NCI-H524 treated with DMSO at 0.1 percent for 48 hours (cell line): ENCODE data around the gene SLC5A10.
"Not testable (repeated sequence)": the region's sequence is repeated elsewhere in the genome, so short reads cannot be mapped to it uniquely, and the experiment has no call there.

Experiments used
- DNase-seq: peaks from one replicate; lab custom pipeline; 2025; lab: John Stamatoyannopoulos, UW

The SLC5A10 gene

DNA sequence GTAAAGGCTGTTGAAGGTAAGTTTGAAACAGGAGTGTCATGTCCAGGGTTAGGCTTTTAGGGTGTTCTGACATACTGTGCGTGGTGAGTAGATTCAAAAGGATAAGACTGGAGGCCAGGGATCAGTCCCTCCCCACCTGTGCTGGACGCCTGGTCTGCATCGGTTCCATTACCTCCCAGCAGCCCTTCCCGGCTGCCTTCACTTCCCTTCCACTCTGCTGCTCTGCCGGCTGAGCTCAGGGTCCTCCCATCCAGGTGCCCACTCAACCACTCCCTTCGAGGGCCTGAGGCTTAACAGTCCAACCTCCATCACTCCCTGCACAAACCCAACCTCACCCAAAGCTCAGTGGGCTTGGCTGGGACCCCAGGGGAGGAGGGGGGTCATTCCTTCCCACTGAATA, 4.1 kb upstream of the SLC5A10 start:
- DNase-seq, result no peak

DNA sequence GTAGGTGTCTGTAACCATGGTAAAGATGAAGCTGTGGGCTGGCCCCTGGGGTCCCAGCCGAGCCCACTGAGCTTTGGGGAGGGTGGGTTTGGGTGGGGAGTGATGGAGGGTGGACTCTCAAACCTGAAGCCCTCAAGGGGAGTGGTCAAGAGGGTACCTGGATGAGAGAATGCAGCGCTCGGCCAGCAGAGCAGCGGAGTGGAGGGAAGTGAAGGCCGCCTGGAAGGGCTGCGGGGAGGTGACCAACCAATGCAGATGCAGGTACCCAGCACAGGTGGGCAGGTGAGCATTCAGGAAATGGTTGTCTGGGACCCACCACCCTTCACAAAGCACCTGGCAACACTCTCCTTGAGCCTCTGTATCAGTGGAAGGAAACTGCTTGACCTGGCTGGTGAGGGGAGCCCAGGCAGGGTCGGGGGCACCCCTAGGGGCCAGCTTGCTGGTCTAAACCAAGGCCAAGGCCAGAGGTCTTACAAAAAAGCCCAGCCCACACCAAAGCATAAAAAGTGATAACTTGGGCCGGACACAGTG, 3.4 kb upstream of the SLC5A10 start:
- DNase-seq, result no peak

DNA sequence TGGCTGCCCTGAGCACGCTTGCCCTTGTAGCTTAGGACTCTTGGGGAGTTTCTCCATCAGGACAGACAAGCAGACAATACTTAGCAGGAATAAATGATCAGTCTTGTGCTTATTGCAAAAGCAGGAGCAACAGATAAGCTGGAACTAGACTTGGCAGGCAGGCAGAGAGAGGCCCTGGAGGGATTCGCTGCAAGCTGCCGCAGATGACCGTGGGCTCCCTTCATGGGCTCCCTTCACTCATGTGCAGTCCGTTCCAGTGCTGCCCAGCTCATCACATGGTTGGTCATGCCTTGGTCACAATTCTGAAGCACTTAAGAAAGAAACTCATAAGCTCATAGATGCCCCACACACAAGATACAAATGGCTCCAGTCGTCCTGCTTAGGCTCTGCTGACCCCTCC, 2.4 kb upstream of the SLC5A10 start:
- DNase-seq, result no peak

DNA sequence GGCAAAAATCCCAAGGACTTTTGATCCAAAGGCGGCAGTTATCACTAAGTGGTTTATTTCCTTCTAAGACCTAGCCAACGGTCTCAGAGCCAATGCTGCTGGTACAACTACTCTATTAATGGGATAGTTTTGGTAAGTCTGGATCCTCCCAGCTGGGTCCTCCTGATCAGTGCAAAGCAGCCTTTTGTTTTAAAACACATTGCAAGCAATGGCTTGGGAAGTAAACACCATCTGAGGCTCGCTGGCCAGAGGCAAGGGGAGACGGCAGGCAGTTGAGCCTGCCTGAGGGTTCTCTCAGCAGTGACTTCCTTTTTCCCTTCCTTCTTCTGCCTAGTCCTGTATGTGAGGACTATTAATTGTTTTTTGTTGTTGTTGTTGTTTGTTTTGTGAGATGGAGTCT, 1.6 kb upstream of the SLC5A10 start:
- DNase-seq, result no peak

DNA sequence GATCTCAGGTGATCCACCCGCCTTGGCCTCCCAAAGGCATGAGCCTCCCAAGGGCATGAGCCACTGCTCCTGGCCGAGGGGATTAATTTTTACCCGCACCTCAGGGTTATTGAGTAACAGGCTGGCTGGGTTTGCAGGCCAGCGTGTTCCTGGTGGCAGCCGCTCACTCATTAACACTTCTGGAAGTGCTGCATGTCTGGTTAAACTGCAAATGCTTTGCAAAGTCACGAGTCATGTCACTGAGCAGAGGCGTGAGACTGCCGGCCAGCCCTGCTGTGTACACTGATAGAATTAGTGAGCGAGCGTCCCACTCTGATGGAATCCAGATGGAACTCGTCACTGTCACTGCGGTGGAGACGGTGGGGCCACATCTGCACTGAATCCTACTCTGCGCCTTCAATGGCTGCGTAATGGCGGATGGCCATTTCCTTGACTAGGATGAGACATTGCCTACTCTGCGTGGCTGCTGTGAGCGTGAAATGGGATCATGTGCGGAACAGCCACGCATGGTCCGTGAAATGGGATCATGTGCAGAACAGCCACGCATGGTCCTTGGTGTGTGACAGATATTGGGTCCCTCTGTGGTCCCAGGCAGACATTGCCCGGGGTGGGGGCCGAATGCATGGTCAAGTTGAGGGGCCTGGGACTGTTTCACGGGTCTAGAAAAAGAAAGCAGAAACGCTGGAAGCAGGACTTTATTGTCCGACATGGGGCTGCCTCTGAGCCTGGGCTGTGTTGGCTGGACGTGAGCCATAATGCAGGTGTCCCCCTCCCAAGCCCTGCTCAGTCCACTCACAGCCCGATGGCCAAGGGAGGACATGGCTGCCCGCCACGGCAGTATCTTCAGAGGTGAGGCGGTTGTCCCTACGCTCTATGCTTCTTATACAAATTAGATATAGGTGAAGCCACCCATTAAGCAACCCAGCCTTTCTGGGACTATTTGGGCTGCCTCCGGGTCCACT, 740 bp upstream of the SLC5A10 start:
- DNase-seq, result no peak

DNA sequence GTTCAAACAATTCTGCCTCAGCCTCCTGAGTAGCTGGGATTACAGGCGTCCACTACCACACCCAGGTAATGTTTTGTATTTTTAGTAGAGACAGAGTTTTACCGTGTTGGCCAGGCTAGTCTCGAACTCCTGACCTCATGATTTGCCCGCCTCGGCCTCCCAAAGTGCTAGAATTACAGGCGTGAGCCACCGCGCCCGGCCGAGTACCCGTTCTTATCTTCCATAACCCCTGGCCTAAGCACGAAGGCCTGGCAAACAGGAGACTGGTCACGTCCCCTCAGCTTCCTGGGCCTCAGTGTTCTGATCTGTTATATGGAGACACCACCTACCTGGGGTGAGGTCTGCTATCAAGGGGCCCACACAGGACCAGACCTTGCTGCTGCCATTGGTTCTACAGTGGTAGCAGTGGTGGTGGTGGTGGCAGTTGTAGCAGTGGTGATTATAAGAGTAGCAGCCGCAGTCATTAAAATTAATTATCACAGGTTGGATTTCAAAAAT, 1.3 kb downstream of the SLC5A10 start:
- DNase-seq, result no peak

DNA sequence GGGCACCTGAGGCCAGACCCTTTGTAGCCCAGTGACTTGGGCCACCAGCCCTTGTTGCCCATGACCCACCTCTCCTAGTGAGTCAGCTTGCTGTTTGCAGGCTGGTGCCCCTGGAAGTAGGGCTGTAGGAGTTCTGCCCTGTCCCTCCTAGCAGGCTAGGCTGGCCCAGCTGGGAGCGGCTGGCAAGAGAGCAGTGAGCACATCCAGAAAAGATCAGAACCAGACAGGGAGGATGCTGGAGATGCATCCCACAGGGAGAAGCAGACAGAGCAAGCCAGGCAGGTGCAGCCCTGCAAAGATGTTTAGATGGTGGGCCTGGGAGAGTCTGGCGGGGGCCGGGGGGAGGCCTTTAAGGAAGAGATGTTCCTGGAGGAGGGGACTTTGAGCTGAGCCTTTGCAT, 2.4 kb downstream of the SLC5A10 start:
- no peak for DNase-seq

DNA sequence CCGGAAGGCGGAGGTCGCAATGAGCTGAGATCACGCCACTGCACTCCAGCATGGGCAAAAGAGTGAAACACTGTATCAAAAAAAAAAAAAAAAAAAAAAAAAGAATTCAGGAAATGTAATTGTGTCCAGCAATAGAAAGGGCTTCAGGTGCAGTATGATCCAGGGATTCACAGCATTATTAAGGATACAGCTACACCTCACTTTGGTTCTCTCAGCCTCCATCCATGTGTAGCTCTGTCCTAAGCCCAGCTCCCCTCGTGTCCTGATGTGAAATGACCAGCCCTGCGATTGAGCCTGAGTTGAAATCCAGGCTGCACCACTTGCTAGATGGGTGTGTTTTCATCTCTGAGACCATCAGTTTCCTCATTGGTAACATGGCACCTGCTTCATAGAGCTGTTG, 3.0 kb downstream of the SLC5A10 start:
- DNase-seq, result no peak

DNA sequence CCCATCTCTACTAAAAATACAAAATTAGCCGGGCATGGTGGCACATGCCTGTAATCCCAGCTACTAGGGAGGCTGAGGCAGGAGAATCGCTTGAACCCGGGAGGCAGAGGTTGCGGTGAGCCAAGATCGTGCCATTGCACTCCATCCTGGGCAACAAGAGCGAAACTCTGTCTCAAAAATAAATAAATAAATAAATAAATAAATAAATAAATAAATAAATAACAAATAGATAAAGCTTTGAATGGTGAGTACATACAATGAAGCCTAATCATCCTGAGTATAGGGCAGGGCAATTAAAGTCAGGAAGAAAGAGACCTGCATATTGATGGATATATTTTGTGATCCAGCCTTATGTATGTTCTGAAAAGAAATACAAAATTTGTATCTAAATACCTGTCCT, 4.1 kb downstream of the SLC5A10 start:
- DNase-seq, result not testable (repeated sequence)

DNA sequence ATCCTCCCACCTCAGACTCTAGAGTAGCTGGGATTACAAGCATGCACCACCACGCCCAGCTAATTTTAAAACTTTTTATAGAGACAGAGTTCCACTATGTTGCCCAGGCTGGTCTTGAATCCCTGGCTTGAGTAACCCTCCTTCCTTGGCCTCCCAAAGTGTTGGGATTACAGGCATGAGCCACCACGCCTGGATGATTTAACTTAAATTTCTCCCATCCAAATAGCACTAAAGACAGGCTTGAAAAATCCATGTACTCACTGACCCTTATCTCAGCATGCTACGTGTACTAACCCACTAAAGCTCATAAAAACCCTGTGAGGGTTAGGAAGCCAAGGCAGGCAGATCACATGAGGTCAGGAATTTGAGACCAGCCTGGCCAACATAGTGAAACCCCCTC, 4.6 kb downstream of the SLC5A10 start:
- no peak for DNase-seq

DNA sequence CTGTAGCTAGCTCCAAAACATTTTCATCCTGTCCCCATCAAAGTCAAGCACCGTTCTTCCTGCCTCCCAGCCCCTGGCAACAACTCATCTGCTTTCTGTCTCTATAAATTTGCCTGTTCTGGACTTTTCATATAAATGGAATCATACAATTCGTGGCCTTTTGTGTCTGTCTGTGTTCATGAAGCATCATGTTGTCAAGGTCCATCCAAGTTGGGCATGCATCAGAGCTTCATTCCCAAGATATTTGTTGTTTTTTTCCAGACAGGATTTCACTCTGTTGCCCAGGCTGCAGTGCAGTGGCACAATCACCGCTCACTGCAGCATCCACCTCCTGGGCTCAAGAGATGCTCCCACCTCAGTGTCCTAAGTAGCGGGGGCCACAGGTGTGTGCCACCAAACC, 5.9 kb downstream of the SLC5A10 start:
- DNase-seq, result no peak

DNA sequence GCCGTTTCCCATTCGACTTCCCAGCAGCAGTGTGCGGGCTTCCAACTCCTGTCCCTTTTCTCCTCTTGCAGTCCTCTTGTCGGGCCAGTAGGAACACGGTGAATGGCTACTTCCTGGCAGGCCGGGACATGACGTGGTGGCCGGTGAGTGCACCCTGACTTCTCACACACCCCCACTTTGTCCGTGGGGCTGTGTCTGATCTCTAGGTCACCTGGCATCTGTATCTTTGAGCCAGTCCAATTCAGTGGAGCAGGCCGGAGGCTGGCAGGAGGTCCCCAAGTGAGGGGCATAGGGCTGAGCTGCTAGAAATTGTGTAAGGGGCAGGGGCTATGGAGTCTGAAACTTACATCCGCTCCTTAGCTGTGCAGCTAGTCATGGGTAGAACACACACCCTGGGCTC, 6.6 kb downstream of the SLC5A10 start:
- DNase-seq, result no peak

DNA sequence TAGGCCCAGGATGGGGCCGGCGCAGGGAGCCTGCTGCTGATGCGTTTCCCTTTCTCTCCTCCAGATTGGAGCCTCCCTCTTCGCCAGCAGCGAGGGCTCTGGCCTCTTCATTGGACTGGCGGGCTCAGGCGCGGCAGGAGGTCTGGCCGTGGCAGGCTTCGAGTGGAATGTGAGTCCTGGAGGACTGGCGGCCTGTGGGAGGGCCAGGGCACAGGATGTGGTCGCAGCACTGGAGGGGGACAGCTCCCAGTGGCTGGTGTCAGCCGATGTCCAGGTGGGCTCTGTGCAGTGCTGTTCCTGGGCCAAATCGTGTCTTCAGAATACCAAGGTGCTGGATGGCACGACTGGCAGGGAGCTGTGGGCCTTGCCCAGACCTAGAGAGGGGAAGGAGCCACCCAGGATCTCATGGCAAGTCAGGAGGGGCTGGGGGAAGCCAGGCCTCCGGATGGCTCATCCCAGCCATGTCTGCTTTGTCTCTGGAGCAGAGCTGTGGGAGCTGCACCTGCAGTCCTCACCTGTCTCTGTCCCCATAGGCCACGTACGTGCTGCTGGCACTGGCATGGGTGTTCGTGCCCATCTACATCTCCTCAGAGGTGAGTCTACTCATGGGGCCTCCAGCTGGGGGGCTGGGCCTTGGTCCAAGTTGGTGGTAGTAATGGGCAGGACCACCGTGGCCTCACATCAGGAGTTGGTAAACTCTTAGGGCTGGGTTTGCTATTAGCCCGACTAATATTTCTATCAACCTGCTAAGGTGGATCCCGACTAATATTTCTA, 7.3 kb downstream of the SLC5A10 start:
- DNase-seq, result no peak

DNA sequence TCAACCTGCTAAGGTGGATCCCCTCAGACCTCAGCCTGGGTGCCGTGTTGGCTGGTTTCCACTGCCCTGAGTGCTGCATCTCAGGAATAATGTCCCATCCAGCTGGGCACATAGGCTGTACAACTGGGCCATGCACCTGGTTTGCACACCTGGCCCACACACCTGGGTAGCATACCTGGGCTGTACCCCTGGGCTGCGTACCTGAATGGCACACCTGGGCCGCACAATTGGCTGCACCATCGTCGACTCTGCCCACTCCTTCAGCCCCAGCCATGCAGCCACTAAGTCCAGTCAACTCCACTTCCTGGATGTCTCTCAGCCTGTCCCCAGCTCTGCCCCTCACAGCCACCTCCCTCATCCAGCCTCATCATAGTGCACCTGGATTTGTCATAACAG, 7.9 kb downstream of the SLC5A10 start:
- DNase-seq, result no peak

DNA sequence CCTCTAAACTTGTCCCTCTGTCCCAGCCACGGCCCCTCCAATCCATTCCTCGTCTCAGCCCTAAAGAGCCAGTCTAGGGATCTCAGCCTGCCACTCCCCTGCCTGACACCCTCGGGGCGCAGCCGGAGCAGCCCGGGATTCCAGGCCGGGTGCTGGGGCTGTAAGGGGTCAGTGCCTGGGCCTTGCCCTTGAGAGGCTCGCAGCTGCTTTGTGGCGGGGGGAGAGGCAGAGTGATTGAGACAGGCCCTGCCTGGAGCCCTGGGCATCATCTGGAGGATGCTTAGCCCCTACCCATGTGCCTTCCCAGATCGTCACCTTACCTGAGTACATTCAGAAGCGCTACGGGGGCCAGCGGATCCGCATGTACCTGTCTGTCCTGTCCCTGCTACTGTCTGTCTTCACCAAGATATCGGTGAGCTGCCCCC, 8.3 kb downstream of the SLC5A10 start:
- no peak for DNase-seq

DNA sequence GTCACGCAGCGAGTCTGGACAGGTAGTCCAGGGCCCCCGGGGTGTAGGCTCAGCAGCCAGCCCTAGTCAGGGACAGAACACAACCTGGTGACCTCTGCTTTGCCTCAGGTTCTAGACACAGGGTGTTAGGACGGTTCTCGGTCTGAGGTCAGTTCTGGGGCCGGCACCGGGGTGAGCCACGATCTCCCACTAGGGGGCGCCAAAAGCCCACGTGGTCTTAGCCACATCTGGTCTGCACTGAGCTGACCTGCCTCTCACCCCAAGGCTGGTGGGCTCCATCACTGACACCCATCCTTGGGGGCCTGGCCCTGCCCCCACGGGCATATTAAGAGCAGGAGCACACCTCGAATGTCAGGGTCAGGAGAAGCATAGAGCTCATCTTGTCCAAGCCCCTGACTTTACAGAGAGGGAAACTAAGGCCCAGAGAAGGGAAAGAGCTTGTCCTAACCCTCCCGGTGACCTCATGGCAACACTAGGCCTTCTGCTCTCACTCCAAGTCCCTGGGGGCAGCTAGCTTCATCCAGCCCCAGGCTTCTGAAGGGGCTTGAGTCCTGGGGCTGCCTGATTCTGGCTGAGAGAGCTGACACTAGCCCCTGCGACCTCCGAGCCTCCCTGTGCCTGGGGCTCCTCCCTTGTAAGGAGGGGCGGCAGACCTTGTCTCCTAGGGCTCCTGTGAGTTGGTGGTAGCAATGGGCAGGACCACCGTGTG, 9.0 kb downstream of the SLC5A10 start:
- DNase-seq, result no peak

DNA sequence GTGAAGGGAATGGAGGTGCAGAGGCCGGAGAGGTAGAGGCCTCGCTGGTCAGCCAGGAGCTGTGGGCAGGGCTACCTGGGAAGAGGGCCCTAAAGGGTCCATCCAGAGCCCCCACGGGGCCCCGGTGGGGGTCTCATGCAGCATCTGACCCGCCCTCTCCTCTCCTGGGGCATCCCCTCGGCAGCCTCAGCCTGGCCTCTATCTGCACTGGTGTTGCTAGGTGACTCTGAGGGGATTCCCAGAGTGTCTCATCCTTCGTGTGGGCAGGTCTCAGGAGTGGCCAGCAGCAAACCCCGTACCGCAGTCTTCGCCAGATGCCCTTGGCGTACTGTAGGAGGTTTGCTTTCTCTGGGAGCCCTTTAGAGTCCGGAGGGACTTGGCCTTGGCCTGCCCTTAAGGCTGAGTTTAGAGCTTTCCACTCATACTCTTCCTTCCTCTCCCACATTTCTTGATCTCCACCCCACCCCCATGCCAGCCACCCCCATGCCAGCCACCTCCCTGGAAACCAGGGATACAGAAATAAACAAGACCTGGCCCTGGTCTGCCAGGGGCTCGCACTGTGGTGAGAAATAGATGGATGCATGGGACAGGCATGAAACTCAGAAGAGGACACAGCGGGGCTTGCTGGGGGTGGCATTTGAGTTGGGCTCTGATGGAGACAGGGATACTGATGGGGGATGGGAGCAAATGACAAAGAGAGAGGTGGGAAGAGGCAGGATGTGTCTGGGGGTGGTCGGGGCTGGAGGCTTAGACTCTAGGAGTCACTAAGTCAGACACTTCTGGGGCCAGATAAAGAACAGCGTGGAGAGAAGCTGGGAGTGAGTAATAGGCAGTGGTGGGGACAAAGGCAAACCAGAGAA, 9.9 kb downstream of the SLC5A10 start:
- DNase-seq, result no peak

DNA sequence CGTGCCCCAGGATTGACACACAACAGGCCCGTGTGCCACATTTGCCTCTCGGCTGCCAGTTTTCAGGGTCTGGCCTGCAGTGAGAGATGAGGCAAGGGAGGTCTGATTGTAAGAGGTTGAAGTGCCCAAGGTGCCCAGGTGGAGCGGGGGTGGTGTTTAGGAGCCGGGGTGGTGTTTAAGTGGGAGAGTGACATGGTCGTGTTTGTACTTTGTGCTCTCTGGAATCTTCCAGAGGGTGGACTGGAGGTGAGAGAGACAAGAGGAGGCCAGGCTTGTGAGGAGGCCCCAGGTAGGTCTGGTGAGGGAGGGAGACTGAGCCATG, 10.5 kb downstream of the SLC5A10 start:
- no peak for DNase-seq

DNA sequence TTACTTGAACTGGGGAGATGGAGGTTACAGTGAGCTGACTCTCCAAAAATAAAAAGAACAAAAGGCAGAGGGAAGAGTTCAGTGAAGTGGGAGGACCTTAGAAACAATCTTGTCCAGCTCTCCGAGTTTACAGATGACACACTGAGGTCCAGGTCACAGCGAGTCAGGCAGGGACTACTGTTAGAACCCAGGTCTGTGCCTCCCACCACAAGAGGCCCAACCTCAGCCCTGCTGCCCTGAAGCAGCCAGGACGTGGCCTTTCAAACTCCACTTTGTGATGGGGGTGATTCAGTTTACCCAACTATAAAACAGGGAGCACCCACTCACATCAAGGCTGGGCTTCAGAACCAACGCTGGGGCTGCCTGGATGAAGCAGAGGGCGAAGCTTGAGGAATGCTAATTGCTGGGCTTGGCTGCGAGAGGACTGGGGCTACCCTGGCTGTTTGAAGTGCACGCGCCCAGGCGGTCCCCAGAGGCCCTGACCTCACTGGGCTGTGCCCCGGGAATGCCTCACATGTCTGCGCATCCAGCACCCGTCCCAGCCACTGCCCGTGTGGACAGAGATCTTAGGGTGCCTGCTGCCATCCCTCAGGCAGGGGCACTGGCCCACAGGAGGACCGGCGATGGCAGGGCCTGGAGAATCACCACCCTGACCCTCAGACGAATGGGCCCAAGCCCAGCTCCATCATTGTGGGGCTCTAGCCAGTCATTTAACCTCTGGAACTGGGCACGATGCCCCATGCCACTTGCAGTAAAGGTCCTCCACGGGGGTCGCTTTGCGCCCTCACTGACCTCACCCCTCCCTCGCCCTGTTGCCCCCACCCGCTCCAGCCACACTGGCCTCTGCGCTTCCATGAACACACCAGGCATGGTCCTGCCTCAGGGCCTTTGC, 11.4 kb downstream of the SLC5A10 start:
- DNase-seq, result no peak

DNA sequence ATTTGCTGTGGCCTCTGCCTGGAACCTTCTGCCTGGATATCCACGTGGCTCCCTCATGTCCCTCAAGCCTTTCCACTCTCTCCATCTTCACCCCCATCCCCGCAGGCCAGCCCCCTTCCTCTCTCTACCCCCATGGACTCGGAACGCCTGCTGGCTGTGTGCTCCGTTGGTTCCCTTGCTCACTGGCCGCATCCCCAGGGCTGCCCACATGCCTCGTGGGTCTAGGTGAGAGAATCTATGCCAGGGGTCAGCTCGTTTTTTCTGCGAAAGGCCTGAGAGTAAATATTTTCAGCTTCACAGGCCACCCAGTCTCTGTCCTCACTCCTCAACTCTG, 12.0 kb downstream of the SLC5A10 start:
- no peak for DNase-seq
